HCT116 (cell line): Measurements from ENCODE around the gene HPCA. TPM values are rescaled to one million over a fixed set of nuclear protein-coding genes. Genes with fewer than 3 reads are reported as not detected.

ENCODE experiments used
- ATAC-seq: fragments of 200-7000 bp; cut with Tn5 transposase; 2 replicates; pipeline ENCODE4 v1.9.1; 2020; ENCODE audit warnings: mild to moderate bottlenecking, moderate library complexity
- BruUV-seq: library from RNA; stranded (reverse); fragments of 400-500 nt; replicated peaks from 2 replicates; lab custom pipeline; 2021; lab: Mats Ljungman, UMichigan
- CTCF ChIA-PET: fragments of 300-600 bp; sonication (Branson Sonifier 250); formaldehyde crosslinking; loops from one replicate; lab custom pipeline; 2021; ENCODE audit warnings: antibody characterized with exemption; lab: Charles Lee
- POLR2A ChIA-PET: fragments of 300-600, 350-600 bp; sonication (Branson Sonifier 250); formaldehyde crosslinking; loops from one replicate; lab custom pipeline; 2021; ENCODE audit warnings: antibody characterized with exemption; lab: Charles Lee
- RAD21 ChIA-PET, 2 experiments: fragments of 300-600 bp; sonication (Branson Sonifier 250); formaldehyde crosslinking; loops; one replicate each; lab custom pipeline; 2023; ENCODE audit warnings: low total read pairs in 2 of 2; ENCODE audit not compliant: uncharacterized antibody in 2 of 2, unreplicated experiment in 2 of 2, low non-redundant PET in 1 of 2; lab: Charles Lee
- DNase-seq: peaks from one replicate; pipeline ENCODE4 v3.0.0-alpha.2; 2010; ENCODE audit warnings: low read depth, low spot score
- H2AFZ ChIP-seq: fragments of 200-600 bp; shearing (Covaris generic), sonication (generic); 2 replicates; pipeline ENCODE4 v1.6.1; 2017; ENCODE audit warnings: low read depth, mixed run types, mixed read lengths, antibody characterized with exemption, low read length; ENCODE audit not compliant: poor library complexity, severe bottlenecking
- H3K27ac ChIP-seq: 2 replicates; pipeline ENCODE4 v1.5.1; 2012; ENCODE audit warnings: low read depth, low read length
- H3K27me3 ChIP-seq: fragments of 200-600 bp; sonication (generic); 2 replicates; pipeline ENCODE4 v1.6.1; 2016; ENCODE audit warnings: mixed run types, low read length, mixed read lengths; ENCODE audit not compliant: insufficient read depth
- H3K36me3 ChIP-seq, 2 experiments: fragments of 200-500 bp in 1 of 2; fragments of 200-600 bp in 1 of 2; sonication (Bioruptor generic) in 1 of 2; sonication (generic) in 1 of 2; 2 replicates each; pipeline versions ENCODE4 v1.5.1 to v1.6.1; 2014 to 2016; ENCODE audit warnings: low read length in 2 of 2, inconsistent platforms in 1 of 2, mixed read lengths in 1 of 2, mixed run types in 1 of 2; ENCODE audit not compliant: insufficient read depth in 2 of 2, control insufficient read depth in 1 of 2
- H3K4me1 ChIP-seq, 2 experiments: fragments of 200-600 bp in 1 of 2; sonication (generic) in 1 of 2; 2 replicates each; pipeline versions ENCODE4 v1.5.1 to v1.6.1; 2012 to 2017; ENCODE audit warnings: low read length in 2 of 2, inconsistent platforms in 1 of 2, mild to moderate bottlenecking in 1 of 2, mixed read lengths in 1 of 2, mixed run types in 1 of 2, moderate library complexity in 1 of 2; ENCODE audit not compliant: insufficient read depth in 2 of 2, control insufficient read depth in 1 of 2
- H3K4me2 ChIP-seq: fragments of 200-600 bp; sonication (generic); 2 replicates; pipeline ENCODE4 v1.6.1; 2017; ENCODE audit warnings: mixed run types, low read length, mixed read lengths
- H3K4me3 ChIP-seq, 2 experiments: fragments of 200-600 bp in 1 of 2; sonication (generic) in 1 of 2; replicated peaks in 1 of 2; 2 replicates each; pipeline ENCODE4 v1.5.1; 2011 to 2016; ENCODE audit warnings: low read length in 2 of 2, control low read depth in 1 of 2, low read depth in 1 of 2, mild to moderate bottlenecking in 1 of 2, mixed read lengths in 1 of 2, mixed run types in 1 of 2
- H3K79me2 ChIP-seq: fragments of 200-600 bp; sonication (generic); 2 replicates; pipeline ENCODE4 v1.6.1; 2017; ENCODE audit warnings: mild to moderate bottlenecking, mixed run types, low read length, moderate library complexity, mixed read lengths; ENCODE audit not compliant: insufficient read depth
- H3K9ac ChIP-seq: fragments of 200-600 bp; sonication (generic); 2 replicates; pipeline ENCODE4 v1.6.1; 2016; ENCODE audit warnings: low read length, mixed read lengths
- H3K9me2 ChIP-seq: fragments of 200-600 bp; sonication (generic), shearing (Covaris generic); 2 replicates; pipeline ENCODE4 v1.6.1; 2017; ENCODE audit warnings: mixed run types, mild to moderate bottlenecking, moderate library complexity; ENCODE audit not compliant: insufficient read depth
- H3K9me3 ChIP-seq, 2 experiments: fragments of 200-500 bp in 1 of 2; fragments of 200-600 bp in 1 of 2; sonication (Bioruptor generic) in 1 of 2; sonication (generic) in 1 of 2; 2 replicates each; pipeline ENCODE4 v1.6.1; 2014 to 2017; ENCODE audit warnings: low read length in 2 of 2, mixed read lengths in 2 of 2, inconsistent platforms in 1 of 2, low read depth in 1 of 2, mild to moderate bottlenecking in 1 of 2, mixed run types in 1 of 2, moderate library complexity in 1 of 2; ENCODE audit not compliant: control insufficient read depth in 1 of 2, insufficient read depth in 1 of 2
- H4K20me1 ChIP-seq: fragments of 200-600 bp; sonication (generic), shearing (Covaris generic); 2 replicates; pipeline ENCODE4 v1.6.1; 2017; ENCODE audit warnings: mixed run types, mild to moderate bottlenecking, moderate library complexity; ENCODE audit not compliant: insufficient read depth
- ATF3 ChIP-seq: IDR thresholded peaks from 2 replicates; pipeline ENCODE4 v1.6.1; 2012
- CEBPB ChIP-seq: IDR thresholded peaks from 2 replicates; pipeline ENCODE4 v1.6.1; 2012; ENCODE audit warnings: low read depth
- EGR1 ChIP-seq: IDR thresholded peaks from 2 replicates; pipeline ENCODE4 v1.6.1; 2012; ENCODE audit warnings: low read depth
- EZH2 ChIP-seq: fragments of 200-600 bp; sonication (generic); IDR thresholded peaks from 2 replicates; pipeline ENCODE4 v1.6.1; 2017; ENCODE audit warnings: antibody characterized with exemption, mixed run types
- REST ChIP-seq: IDR thresholded peaks from 2 replicates; pipeline ENCODE4 v1.6.1; 2012; ENCODE audit warnings: low read depth
- ZBTB33 ChIP-seq: IDR thresholded peaks from 2 replicates; pipeline ENCODE4 v1.6.1; 2011; ENCODE audit warnings: mild to moderate bottlenecking, low read length, moderate library complexity; ENCODE audit not compliant: insufficient replicate concordance; ENCODE audit errors: extremely low read depth
- intact Hi-C: fragments of 100-400 bp; cut with micrococcal nuclease; formaldehyde crosslinking; loops from 2 replicates; pipeline ENCODE4 v1.10.0; 2022
- total RNA-seq: library from RNA; stranded (reverse); gene quantifications from one replicate; pipeline ENCODE4 v1.2.1, GENCODE V29; 2021; ENCODE audit not compliant: unreplicated experiment

HPCA gene
- total RNA-seq, 1 experiment from 2014 or later: 0.15 TPM

- no peak overlapping the region for H3K27ac ChIP-seq
- H2AFZ ChIP-seq: no peak overlapping the region
- no peaks in the 10 kb centered on the region for H3K9me2 ChIP-seq
- H3K36me3 ChIP-seq: no peaks in the 10 kb centered on the region
- DNase-seq: no peak
- H4K20me1 ChIP-seq: no peaks in the 10 kb centered on the region
- H3K4me1 ChIP-seq: no peaks in the 10 kb centered on the region
- H3K4me3 ChIP-seq: no peak overlapping the region
- no TSS peak for BruUV-seq
- intact Hi-C loops: no loop called here
- ATAC-seq: no peak
- RAD21 ChIA-PET: no interaction called here
- no peaks in the 10 kb centered on the region for H3K79me2 ChIP-seq
- CTCF ChIA-PET: no interaction called here
- H3K4me2 ChIP-seq: no peak overlapping the region
- H3K9me3 ChIP-seq: no peaks in the 10 kb centered on the region
- no peak overlapping the region for H3K9ac ChIP-seq
- TF ChIP-seq ATF3: no peak
- TF ChIP-seq ZBTB33: no peak
- TF ChIP-seq REST: no peak
- TF ChIP-seq CEBPB: no peak
- no peak for TF ChIP-seq EGR1
- TF ChIP-seq EZH2: no peak
- TF ChIP-seq, all 23 proteins: peak for 0
- POLR2A ChIA-PET: no interaction called here
- no peaks in the 10 kb centered on the region for H3K27me3 ChIP-seq
Measured at GRCh38 chr1:32915766-32916706, 29.7 kb downstream of the HPCA start.
